ENCODE results near the gene DTX2. TPM values are rescaled to one million over a fixed set of nuclear protein-coding genes. Genes with fewer than 3 reads are reported as not detected.

DTX2 gene
- total RNA-seq, 1 experiment from 2014 or later, result 100 TPM

DNA sequence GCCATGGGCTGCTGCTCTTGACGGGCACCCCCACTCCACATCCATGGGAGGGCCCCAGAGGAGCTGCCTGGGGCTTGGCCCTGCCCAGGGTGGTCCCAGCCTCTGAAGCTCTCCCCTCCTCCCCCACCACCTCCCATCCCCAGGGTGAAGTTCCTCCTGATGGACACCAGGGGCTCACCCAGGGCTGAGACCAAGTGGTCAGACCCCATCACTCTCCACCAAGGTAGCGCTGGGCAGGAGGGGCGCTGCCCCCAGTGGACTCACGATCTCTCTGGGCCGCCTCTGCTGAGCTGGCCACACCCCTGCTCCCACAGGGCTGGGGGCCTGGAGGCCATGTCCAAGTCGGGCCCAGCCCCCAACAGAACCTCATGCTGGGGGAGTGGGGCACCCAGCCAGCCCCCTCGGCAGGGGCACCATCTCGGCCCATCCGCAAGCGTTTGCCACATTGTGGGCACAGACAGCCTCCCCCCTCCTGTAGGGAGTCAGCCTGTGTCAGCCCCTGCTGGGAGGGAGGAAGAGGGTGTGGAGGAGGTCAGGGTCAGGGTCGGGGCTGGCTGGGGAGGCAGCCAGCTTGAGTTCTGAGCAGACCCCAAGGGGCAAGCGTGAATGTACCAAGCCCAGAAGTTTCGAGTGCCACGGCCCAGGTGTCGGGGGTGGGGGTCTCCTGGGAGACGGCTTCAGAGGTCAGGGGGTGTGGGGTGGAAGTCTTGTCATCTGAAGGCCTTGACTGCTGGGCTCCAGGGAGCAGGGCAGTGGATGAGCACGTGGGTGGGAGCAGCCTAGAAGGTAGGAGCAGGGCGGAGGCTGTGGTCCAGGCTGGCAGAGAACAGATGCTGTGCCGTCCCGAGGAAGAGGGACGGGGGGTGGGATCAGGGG, 51.7 kb downstream of the DTX2 start:
- TF ChIP-seq EZH2 (IDR thresholded peaks at IDR 0.05; ENCODE audit: low read depth), result no peak
- TF ChIP-seq, protein P1, sequence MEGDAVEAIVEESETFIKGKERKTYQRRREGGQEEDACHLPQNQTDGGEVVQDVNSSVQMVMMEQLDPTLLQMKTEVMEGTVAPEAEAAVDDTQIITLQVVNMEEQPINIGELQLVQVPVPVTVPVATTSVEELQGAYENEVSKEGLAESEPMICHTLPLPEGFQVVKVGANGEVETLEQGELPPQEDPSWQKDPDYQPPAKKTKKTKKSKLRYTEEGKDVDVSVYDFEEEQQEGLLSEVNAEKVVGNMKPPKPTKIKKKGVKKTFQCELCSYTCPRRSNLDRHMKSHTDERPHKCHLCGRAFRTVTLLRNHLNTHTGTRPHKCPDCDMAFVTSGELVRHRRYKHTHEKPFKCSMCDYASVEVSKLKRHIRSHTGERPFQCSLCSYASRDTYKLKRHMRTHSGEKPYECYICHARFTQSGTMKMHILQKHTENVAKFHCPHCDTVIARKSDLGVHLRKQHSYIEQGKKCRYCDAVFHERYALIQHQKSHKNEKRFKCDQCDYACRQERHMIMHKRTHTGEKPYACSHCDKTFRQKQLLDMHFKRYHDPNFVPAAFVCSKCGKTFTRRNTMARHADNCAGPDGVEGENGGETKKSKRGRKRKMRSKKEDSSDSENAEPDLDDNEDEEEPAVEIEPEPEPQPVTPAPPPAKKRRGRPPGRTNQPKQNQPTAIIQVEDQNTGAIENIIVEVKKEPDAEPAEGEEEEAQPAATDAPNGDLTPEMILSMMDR (conservative IDR thresholded peaks at IDR 0.05), result peak; percentile 60
- Histone ChIP-seq H3K27me3 (ENCODE audit: insufficient read depth, low read depth) (no peaks in the 10 kb centered on the region), H3K4me2 (peak overlapping the region; percentile 60), H3K9me3 (ENCODE audit: insufficient read depth, low read depth) (no peaks in the 10 kb centered on the region), H3K4me3 (no peak overlapping the region), H4K20me1 (ENCODE audit: insufficient read depth) (no peaks in the 10 kb centered on the region), H2AFZ (no peak overlapping the region), H3K9me2 (ENCODE audit: insufficient read depth) (no peaks in the 10 kb centered on the region), H3K36me3 (ENCODE audit: low read depth) (no peaks in the 10 kb centered on the region), H3F3A (ENCODE audit: insufficient read depth, low read depth) (peaks cover 25% of the 10 kb centered on the region), H3K4me1 (replicated peaks; ENCODE audit: insufficient read depth) (peaks cover 28% of the 10 kb centered on the region), H3K27ac (peak overlapping the region; percentile 43; the same call in 1 of the 2 replicates), H3K79me2 (ENCODE audit: low read depth) (no peaks in the 10 kb centered on the region)
- POLR2A ChIA-PET (ENCODE audit: unreplicated experiment), result no interaction called here
- BruUV-seq (replicated peaks), result no TSS peak
- intact Hi-C loops (cut with micrococcal nuclease; ENCODE audit: unreplicated experiment), result loop anchor here (5.0 kb wide), 1 partner anchor 196 kb away; no protein-coding TSS in a partner anchor
- CTCF ChIA-PET, result no interaction called here
- peak in 1 of 2 experiments; percentile 34 for DNase-seq

DNA sequence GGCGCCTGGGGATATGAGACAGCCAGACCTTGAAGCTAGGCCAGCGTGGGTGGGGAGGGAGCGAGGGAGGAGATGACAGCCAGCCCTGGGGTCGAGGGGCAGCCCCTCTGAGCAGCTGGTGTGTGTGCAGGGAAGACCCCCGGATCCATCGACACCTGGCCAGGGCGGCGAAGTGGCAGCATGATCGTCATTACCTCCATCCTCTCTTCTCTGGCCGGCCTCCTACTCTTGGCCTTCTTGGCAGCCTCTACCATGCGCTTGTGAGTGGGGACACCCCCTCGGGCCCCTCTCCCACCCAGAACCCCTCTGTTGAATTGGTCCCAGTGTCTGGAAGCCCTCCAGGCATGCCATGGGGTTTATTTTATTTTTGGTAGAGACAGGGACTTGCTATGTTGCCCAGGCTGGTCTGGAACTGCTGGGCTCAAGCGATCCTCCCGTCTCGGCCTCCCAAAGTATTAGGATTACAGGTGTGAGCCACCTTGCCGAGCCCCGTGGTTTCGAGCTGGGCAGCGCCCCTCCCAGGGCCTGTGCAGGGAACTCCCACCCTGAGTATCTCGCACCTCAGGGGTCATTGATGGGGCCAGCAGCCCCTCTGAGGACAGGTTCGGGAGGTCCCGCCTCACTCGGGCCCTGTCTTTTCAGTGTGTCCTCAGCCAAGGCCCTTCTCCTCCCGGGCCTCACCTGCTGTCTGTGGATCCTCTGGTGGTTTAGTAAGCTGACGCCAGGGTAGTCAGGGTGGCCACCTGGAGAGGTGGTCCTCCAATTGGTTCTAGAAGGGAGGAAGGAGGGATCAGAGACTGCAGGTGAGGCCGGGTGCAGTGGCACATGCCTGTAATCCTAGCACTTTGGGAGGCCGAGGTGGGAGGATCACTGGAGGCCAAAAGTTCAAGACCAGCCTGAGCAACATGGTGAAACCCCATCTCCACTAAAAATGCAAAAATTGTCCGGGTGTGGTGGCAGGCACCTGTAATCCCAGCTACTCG, 52.6 kb downstream of the DTX2 start:
- peaks cover 17% of the 10 kb centered on the region for H3F3A ChIP-seq (ENCODE audit: insufficient read depth, low read depth)
- H3K27me3 ChIP-seq (ENCODE audit: insufficient read depth, low read depth), result no peaks in the 10 kb centered on the region
- POLR2A ChIA-PET (ENCODE audit: unreplicated experiment), result no interaction called here
- no peak overlapping the region for H3K27ac ChIP-seq
- H2AFZ ChIP-seq, result no peak overlapping the region
- no TSS peak for BruUV-seq (replicated peaks)
- intact Hi-C loops (cut with micrococcal nuclease; ENCODE audit: unreplicated experiment), result loop anchor here (5.0 kb wide), 1 partner anchor 197 kb away; no protein-coding TSS in a partner anchor
- DNase-seq, result no peak
- H3K9me3 ChIP-seq (ENCODE audit: insufficient read depth, low read depth), result no peaks in the 10 kb centered on the region
- H3K36me3 ChIP-seq (ENCODE audit: low read depth), result no peaks in the 10 kb centered on the region
- no peak for TF ChIP-seq EZH2 (IDR thresholded peaks at IDR 0.05; ENCODE audit: low read depth)
- TF ChIP-seq, protein P1 (conservative IDR thresholded peaks at IDR 0.05), result no peak
- H3K4me1 ChIP-seq (replicated peaks; ENCODE audit: insufficient read depth), result peaks cover 27% of the 10 kb centered on the region
- H3K4me3 ChIP-seq, result no peak overlapping the region
- no peaks in the 10 kb centered on the region for H3K9me2 ChIP-seq (ENCODE audit: insufficient read depth)
- no peak overlapping the region for H3K4me2 ChIP-seq
- no peaks in the 10 kb centered on the region for H4K20me1 ChIP-seq (ENCODE audit: insufficient read depth)
- CTCF ChIA-PET, result no interaction called here
- no peaks in the 10 kb centered on the region for H3K79me2 ChIP-seq (ENCODE audit: low read depth)

All from PC-9 (cell line).